ENCODE results near the gene AMIGO1. TPM values are rescaled to one million over a fixed set of nuclear protein-coding genes. Genes with fewer than 3 reads are reported as not detected.

AMIGO1 gene
- total RNA-seq, 1 experiment from 2014 or later, result 0.55 TPM

GRCh38 chr1:109527846-109528695 is 18.5 kb upstream of the AMIGO1 start:
- Histone ChIP-seq H3K4me3 (no peak overlapping the region), H3K9me3 (replicated peaks) (no peaks in the 10 kb centered on the region), H3K27ac (no peak overlapping the region), H3K4me1 (replicated peaks) (peaks cover 5% of the 10 kb centered on the region), H3K27me3 (replicated peaks) (peaks cover 5% of the 10 kb centered on the region; the same call in 1 of the 2 replicates), H3K36me3 (no peaks in the 10 kb centered on the region)
- DNase-seq (ENCODE audit: low read depth in 1 of 2, low spot score in 2 of 2), result no peak

- Histone ChIP-seq H3K4me1 (replicated peaks) (peaks cover under 1% of the 10 kb centered on the region), H3K9me3 (replicated peaks) (no peaks in the 10 kb centered on the region), H3K36me3 (no peaks in the 10 kb centered on the region), H3K27me3 (replicated peaks) (peaks cover 5% of the 10 kb centered on the region; the same call in 1 of the 2 replicates), H3K4me3 (no peak overlapping the region), H3K27ac (no peak overlapping the region)
- no peak for DNase-seq (ENCODE audit: low read depth in 1 of 2, low spot score in 2 of 2)
These were observed 17.7 kb upstream of the AMIGO1 start for GRCh38 chr1:109527098-109527811.

GRCh38 chr1:109523706-109524105 is 14.2 kb upstream of the AMIGO1 start:
- Histone ChIP-seq H3K4me1 (replicated peaks) (no peaks in the 10 kb centered on the region), H3K4me3 (no peak overlapping the region), H3K36me3 (no peaks in the 10 kb centered on the region), H3K9me3 (replicated peaks) (no peaks in the 10 kb centered on the region), H3K27me3 (replicated peaks) (peaks cover 5% of the 10 kb centered on the region; the same call in 1 of the 2 replicates), H3K27ac (no peak overlapping the region)
- DNase-seq (ENCODE audit: low read depth in 1 of 2, low spot score in 2 of 2), result no peak

GRCh38 chr1:109522026-109522425 is 12.5 kb upstream of the AMIGO1 start:
- H3K4me3 ChIP-seq, result no peak overlapping the region
- no peaks in the 10 kb centered on the region for H3K4me1 ChIP-seq (replicated peaks)
- no peaks in the 10 kb centered on the region for H3K36me3 ChIP-seq
- peaks cover 1% of the 10 kb centered on the region; the same call in 1 of the 2 replicates for H3K27me3 ChIP-seq (replicated peaks)
- H3K27ac ChIP-seq, result no peak overlapping the region
- H3K9me3 ChIP-seq (replicated peaks), result no peaks in the 10 kb centered on the region
- DNase-seq (ENCODE audit: low read depth in 1 of 2, low spot score in 2 of 2), result no peak

DNA sequence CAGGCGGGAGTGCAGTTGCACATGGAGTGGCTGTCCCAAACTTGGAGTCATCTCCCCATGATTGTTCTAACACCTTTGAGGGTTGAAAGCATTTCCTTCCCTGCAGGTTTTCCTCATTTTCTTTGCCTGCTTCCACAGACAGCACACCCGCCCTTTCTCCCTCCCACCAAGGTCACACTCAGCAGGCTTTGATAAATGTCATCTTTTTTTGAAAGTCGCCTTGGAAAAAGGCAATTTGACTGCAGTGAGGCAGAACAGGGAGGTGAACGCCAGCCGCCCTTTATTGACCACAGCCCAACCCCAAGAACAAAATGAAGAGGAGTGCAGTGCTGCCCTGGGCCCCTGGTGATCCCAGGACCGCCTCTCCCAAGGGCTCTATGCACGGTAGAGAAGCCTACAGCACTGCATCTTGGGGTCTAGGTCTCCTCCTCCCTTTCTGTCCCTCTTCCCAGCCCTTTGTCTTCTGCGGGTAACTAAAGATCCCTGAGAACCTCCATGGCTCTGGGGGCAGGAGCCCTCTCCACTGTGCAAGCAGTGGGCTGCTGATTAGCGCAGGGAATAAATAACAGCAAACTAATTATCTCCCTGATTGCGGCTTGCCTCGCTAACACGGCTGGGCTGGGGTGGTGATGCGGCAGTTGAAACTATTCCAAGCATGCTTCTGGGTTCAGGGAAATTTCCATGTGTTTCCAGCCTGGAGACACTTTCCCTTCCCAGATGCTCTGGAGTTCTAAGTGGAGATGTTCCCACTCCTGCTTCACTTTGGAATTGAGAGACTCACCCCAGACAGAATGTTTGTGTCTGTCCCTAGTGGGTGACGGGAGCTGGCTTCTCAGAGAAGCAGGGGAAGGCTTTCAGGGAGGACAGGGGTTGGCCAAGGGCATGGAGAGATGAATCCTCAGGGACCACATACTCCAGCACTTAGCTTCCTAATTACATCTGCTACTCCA is 11.8 kb upstream of the AMIGO1 start:
- Histone ChIP-seq H3K36me3 (no peaks in the 10 kb centered on the region), H3K4me3 (no peak overlapping the region), H3K9me3 (replicated peaks) (no peaks in the 10 kb centered on the region), H3K27ac (no peak overlapping the region), H3K27me3 (replicated peaks) (no peaks in the 10 kb centered on the region), H3K4me1 (replicated peaks) (no peaks in the 10 kb centered on the region)
- DNase-seq (ENCODE audit: low read depth in 1 of 2, low spot score in 2 of 2), result no peak

- DNase-seq (ENCODE audit: low read depth in 1 of 2, low spot score in 2 of 2), result no peak
- Histone ChIP-seq H3K27ac (no peak overlapping the region), H3K27me3 (replicated peaks) (peaks cover 2% of the 10 kb centered on the region; the same call in 1 of the 2 replicates)
These were observed 7.8 kb upstream of the AMIGO1 start for GRCh38 chr1:109517337-109517736.

GRCh38 chr1:109516872-109517271 is 7.3 kb upstream of the AMIGO1 start:
- H3K4me1 ChIP-seq (replicated peaks), result no peaks in the 10 kb centered on the region; the same call in 1 of the 2 replicates

More at GRCh38 chr1:109517337-109517736, 7.8 kb upstream of the AMIGO1 start:
- no peak overlapping the region for H3K4me3 ChIP-seq
- no peaks in the 10 kb centered on the region for H3K9me3 ChIP-seq (replicated peaks)
- no peaks in the 10 kb centered on the region; the same call in 1 of the 2 replicates for H3K4me1 ChIP-seq (replicated peaks)
- no peaks in the 10 kb centered on the region for H3K36me3 ChIP-seq

GRCh38 chr1:109514846-109515245 is 5.3 kb upstream of the AMIGO1 start:
- Histone ChIP-seq H3K27me3 (replicated peaks) (peaks cover 18% of the 10 kb centered on the region), H3K4me3 (no peak overlapping the region), H3K36me3 (no peaks in the 10 kb centered on the region), H3K9me3 (replicated peaks) (no peaks in the 10 kb centered on the region; the same call in 1 of the 2 replicates), H3K4me1 (replicated peaks) (peaks cover 3% of the 10 kb centered on the region), H3K27ac (no peak overlapping the region)
- DNase-seq (ENCODE audit: low read depth in 1 of 2, low spot score in 2 of 2), result no peak

More at GRCh38 chr1:109516872-109517271, 7.3 kb upstream of the AMIGO1 start:
- peaks cover 2% of the 10 kb centered on the region; the same call in 1 of the 2 replicates for H3K27me3 ChIP-seq (replicated peaks)
- H3K9me3 ChIP-seq (replicated peaks), result no peaks in the 10 kb centered on the region
- H3K4me3 ChIP-seq, result no peak overlapping the region
- no peak for DNase-seq (ENCODE audit: low read depth in 1 of 2, low spot score in 2 of 2)
- H3K36me3 ChIP-seq, result no peaks in the 10 kb centered on the region
- no peak overlapping the region for H3K27ac ChIP-seq

- no peak overlapping the region for H3K4me3 ChIP-seq
- DNase-seq (ENCODE audit: low read depth in 1 of 2, low spot score in 2 of 2), result no peak
- H3K36me3 ChIP-seq, result no peaks in the 10 kb centered on the region
- no peaks in the 10 kb centered on the region; the same call in 1 of the 2 replicates for H3K9me3 ChIP-seq (replicated peaks)
- peaks cover 26% of the 10 kb centered on the region for H3K27me3 ChIP-seq (replicated peaks)
- peaks cover 10% of the 10 kb centered on the region for H3K4me1 ChIP-seq (replicated peaks)
- no peak overlapping the region for H3K27ac ChIP-seq
These were observed 3.7 kb upstream of the AMIGO1 start for GRCh38 chr1:109513110-109513710.

GRCh38 chr1:109508873-109509175 is 703 bp downstream of the AMIGO1 start:
- Histone ChIP-seq H3K27me3 (replicated peaks) (peaks cover 26% of the 10 kb centered on the region), H3K36me3 (no peaks in the 10 kb centered on the region), H3K4me3 (no peak overlapping the region), H3K4me1 (replicated peaks) (peaks cover 10% of the 10 kb centered on the region), H3K9me3 (replicated peaks) (no peaks in the 10 kb centered on the region; the same call in 1 of the 2 replicates), H3K27ac (no peak overlapping the region)
- DNase-seq (ENCODE audit: low read depth in 1 of 2, low spot score in 2 of 2), result no peak

GRCh38 chr1:109508001-109508872 is 1.3 kb downstream of the AMIGO1 start:
- peaks cover 10% of the 10 kb centered on the region for H3K4me1 ChIP-seq (replicated peaks)
- H3K27ac ChIP-seq, result no peak overlapping the region
- H3K27me3 ChIP-seq (replicated peaks), result peaks cover 26% of the 10 kb centered on the region
- DNase-seq (ENCODE audit: low read depth in 1 of 2, low spot score in 2 of 2), result no peak
- no peaks in the 10 kb centered on the region for H3K36me3 ChIP-seq
- no peak overlapping the region for H3K4me3 ChIP-seq
- no peaks in the 10 kb centered on the region; the same call in 1 of the 2 replicates for H3K9me3 ChIP-seq (replicated peaks)

- H3K36me3 ChIP-seq, result 0 out of 2 replicates have a peak, but pooled peaks cover under 1% of the 10 kb centered on the region
- H3K9me3 ChIP-seq (replicated peaks), result no peaks in the 10 kb centered on the region
- H3K4me3 ChIP-seq, result no peak overlapping the region
- peaks cover 8% of the 10 kb centered on the region for H3K4me1 ChIP-seq (replicated peaks)
- H3K27ac ChIP-seq, result no peak overlapping the region
- no peak for DNase-seq (ENCODE audit: low read depth in 1 of 2, low spot score in 2 of 2)
- peaks cover 9% of the 10 kb centered on the region for H3K27me3 ChIP-seq (replicated peaks)
These were observed 4.6 kb downstream of the AMIGO1 start for GRCh38 chr1:109504974-109505373.

Measured in SJSA1 (cell line).